ENCODE results near the gene KRT25.

DNA sequence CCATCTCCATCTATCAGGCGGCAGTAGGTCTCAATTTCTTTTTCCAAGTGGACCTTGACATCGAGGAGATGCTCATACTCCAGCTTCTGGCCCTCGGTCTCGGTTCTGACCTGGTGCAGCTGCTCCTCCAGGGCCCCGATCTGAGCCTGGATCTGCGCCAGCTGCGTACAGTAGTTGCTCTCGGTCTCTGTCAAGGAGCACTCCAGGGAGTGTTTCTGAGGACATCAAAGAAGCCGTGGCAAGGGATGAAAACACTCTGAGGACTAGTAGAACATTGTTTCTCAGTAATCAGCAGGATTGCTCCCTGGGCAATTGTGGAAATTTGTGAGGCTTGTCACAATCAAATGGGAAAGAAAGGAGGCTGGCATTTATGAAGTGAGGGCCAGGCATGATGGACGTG, 38.7 kb upstream of the KRT25 start:
- TF ChIP-seq, protein P1, sequence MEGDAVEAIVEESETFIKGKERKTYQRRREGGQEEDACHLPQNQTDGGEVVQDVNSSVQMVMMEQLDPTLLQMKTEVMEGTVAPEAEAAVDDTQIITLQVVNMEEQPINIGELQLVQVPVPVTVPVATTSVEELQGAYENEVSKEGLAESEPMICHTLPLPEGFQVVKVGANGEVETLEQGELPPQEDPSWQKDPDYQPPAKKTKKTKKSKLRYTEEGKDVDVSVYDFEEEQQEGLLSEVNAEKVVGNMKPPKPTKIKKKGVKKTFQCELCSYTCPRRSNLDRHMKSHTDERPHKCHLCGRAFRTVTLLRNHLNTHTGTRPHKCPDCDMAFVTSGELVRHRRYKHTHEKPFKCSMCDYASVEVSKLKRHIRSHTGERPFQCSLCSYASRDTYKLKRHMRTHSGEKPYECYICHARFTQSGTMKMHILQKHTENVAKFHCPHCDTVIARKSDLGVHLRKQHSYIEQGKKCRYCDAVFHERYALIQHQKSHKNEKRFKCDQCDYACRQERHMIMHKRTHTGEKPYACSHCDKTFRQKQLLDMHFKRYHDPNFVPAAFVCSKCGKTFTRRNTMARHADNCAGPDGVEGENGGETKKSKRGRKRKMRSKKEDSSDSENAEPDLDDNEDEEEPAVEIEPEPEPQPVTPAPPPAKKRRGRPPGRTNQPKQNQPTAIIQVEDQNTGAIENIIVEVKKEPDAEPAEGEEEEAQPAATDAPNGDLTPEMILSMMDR (IDR thresholded peaks at IDR 0.05; ENCODE audit: low read depth, low read length) = no peak
- TF ChIP-seq, protein P2, sequence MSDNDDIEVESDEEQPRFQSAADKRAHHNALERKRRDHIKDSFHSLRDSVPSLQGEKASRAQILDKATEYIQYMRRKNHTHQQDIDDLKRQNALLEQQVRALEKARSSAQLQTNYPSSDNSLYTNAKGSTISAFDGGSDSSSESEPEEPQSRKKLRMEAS (IDR thresholded peaks at IDR 0.05; ENCODE audit: low read depth, low read length) = no peak
